Ascending aorta (tissue), 2 donors: ENCODE data around the gene SLITRK1. TPM values are rescaled to one million over a fixed set of nuclear protein-coding genes. Genes with fewer than 3 reads are reported as not detected.

Experiments
- DNase-seq, 2 donors: peaks; one replicate each; pipeline ENCODE4 v3.0.0-alpha.2; 2019; ENCODE audit warnings: low spot score in 2 of 2
- H3K27ac ChIP-seq, 2 donors: fragments of 200-600 bp; sonication (generic); one replicate each; pipeline ENCODE4 v1.5.1; 2016 to 2017; ENCODE audit warnings: mild to moderate bottlenecking in 1 of 2
- H3K27me3 ChIP-seq: fragments of 200-600 bp; sonication (generic); one replicate; pipeline ENCODE4 v1.5.1; 2017
- H3K36me3 ChIP-seq, 2 donors: fragments of 200-600 bp; sonication (generic); one replicate each; pipeline ENCODE4 v1.5.1; 2016
- H3K4me1 ChIP-seq, 2 donors: fragments of 200-600 bp; sonication (generic); one replicate each; pipeline ENCODE4 v1.5.1; 2016 to 2017; ENCODE audit warnings: mild to moderate bottlenecking in 1 of 2
- H3K4me3 ChIP-seq, 2 donors: fragments of 200-600 bp; sonication (generic); one replicate each; pipeline ENCODE4 v1.5.1; 2016 to 2017; ENCODE audit warnings: mild to moderate bottlenecking in 1 of 2
- H3K9me3 ChIP-seq, 2 donors: fragments of 200-600 bp; sonication (generic); one replicate each; pipeline ENCODE4 v1.5.1; 2016
- CTCF ChIP-seq, 3 experiments: fragments of 200-600 bp in 2 of 3; fragments of 450-650 bp in 1 of 3; sonication (generic) in 2 of 3; IDR thresholded peaks; one replicate each; pipeline ENCODE4 v1.5.1; 2016 to 2019; ENCODE audit warnings: antibody characterized with exemption in 3 of 3, mild to moderate bottlenecking in 1 of 3, moderate library complexity in 1 of 3
- intact Hi-C: fragments of 100-400 bp; cut with DNase I; formaldehyde crosslinking; loops from one replicate; pipeline ENCODE4 v1.15.1; 2023
- total RNA-seq: library from RNA; depleted of rRNA; stranded (reverse); fragments of >200 nt; gene quantifications from one replicate; pipeline ENCODE4 v1.1.0, GENCODE V29; 2016

SLITRK1 gene
- total RNA-seq, 1 donor from 2014 or later, result not detected

GRCh38 chr13:83906240-83906820, 24.1 kb upstream of the SLITRK1 start:
- intact Hi-C loops, result no loop called here

GRCh38 chr13:83905641-83906040, 23.4 kb upstream of the SLITRK1 start:
- H3K4me1 ChIP-seq, result no peaks in the 10 kb centered on the region
- no peak overlapping the region for H3K4me3 ChIP-seq
- H3K27ac ChIP-seq, result no peak overlapping the region
- no peaks in the 10 kb centered on the region for H3K9me3 ChIP-seq
- H3K36me3 ChIP-seq, result no peaks in the 10 kb centered on the region
- no peak for DNase-seq
- intact Hi-C loops, result no loop called here
- no peaks in the 10 kb centered on the region for H3K27me3 ChIP-seq
- TF ChIP-seq CTCF (IDR thresholded peaks at IDR 0.05), result no peak

More at GRCh38 chr13:83906240-83906820, 24.1 kb upstream of the SLITRK1 start:
- TF ChIP-seq CTCF (IDR thresholded peaks at IDR 0.05), result no peak
- no peak for DNase-seq
- no peaks in the 10 kb centered on the region for H3K9me3 ChIP-seq
- no peak overlapping the region for H3K4me3 ChIP-seq
- H3K4me1 ChIP-seq, result no peaks in the 10 kb centered on the region
- no peak overlapping the region for H3K27ac ChIP-seq
- H3K36me3 ChIP-seq, result no peaks in the 10 kb centered on the region
- H3K27me3 ChIP-seq, result no peaks in the 10 kb centered on the region

DNA sequence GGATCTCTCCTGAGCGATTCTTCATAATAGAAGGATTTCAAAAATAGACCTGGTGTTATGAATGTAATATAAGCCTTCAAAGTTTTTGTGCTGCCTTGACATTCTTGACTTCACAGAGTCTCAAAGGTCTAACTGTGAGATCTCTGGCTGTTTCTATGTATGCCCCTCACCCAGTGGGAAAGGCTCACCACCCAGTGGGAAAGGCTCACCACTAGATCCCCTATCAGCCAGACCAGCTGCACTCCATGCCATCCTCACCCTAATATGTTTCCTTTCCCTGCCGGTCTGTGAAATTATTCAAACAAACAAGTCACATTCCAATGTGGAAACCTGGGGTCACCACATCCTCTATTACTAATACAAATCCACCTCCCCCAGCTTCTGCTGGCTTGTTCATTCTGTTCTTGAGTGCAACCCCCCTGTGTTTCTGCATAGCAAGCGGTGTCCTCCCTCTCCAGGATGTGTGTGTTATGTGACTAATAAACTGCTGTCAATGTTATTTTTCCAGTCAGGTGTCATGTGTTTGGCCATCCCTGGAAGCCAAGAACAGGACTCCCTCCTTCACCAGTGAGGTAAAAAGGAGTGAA, 13.8 kb upstream of the SLITRK1 start:
- Histone ChIP-seq H3K4me3 (no peak overlapping the region), H3K4me1 (no peaks in the 10 kb centered on the region), H3K27me3 (no peaks in the 10 kb centered on the region), H3K27ac (no peak overlapping the region), H3K36me3 (no peaks in the 10 kb centered on the region), H3K9me3 (no peaks in the 10 kb centered on the region)
- no peak for DNase-seq
- intact Hi-C loops, result no loop called here
- no peak for TF ChIP-seq CTCF (IDR thresholded peaks at IDR 0.05)

DNA sequence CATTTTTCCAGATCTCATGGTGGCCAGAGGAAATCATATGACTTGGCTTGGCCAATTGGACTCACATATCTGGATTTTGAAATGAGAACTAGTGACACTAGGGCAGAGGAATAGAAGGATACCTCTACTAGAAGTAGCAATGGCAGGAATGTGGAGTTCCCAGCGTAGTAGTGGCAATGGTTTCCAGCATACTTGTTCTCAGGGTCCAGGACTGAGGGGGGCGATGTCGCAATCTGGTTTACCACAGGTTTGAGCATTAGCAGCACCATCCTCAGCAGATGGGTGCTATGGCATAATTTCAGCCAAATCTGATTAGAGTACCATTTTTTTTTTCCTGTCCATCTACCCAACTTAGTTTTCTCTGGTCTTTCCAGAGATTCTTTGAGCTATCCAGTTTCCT, 8.1 kb upstream of the SLITRK1 start:
- Histone ChIP-seq H3K27me3 (no peaks in the 10 kb centered on the region), H3K27ac (no peak overlapping the region), H3K36me3 (no peaks in the 10 kb centered on the region), H3K9me3 (no peaks in the 10 kb centered on the region), H3K4me3 (no peak overlapping the region), H3K4me1 (no peaks in the 10 kb centered on the region)
- intact Hi-C loops, result no loop called here
- TF ChIP-seq CTCF (IDR thresholded peaks at IDR 0.05), result no peak
- no peak for DNase-seq

GRCh38 chr13:83884141-83884540, 1.9 kb upstream of the SLITRK1 start:
- Histone ChIP-seq H3K27ac (no peak overlapping the region), H3K9me3 (no peaks in the 10 kb centered on the region), H3K36me3 (no peaks in the 10 kb centered on the region), H3K4me3 (no peak overlapping the region), H3K4me1 (no peaks in the 10 kb centered on the region), H3K27me3 (peaks cover 5% of the 10 kb centered on the region)
- intact Hi-C loops, result no loop called here
- no peak for TF ChIP-seq CTCF (IDR thresholded peaks at IDR 0.05)
- DNase-seq, result no peak
